Loucy (cell line): ENCODE data around the gene CCDC134.

Source experiments
- H2AFZ ChIP-seq: fragments of 200-600 bp; sonication (generic); 2 replicates; pipeline ENCODE4 v1.6.0; 2016; ENCODE audit warnings: antibody characterized with exemption, mild to moderate bottlenecking, low read length, moderate library complexity
- H3F3A ChIP-seq: fragments of 200-600 bp; 2 replicates; pipeline ENCODE4 v1.6.0; 2016; ENCODE audit warnings: antibody characterized with exemption, low read depth, mild to moderate bottlenecking
- H3K27me3 ChIP-seq: fragments of 200-600 bp; sonication (generic); 2 replicates; pipeline ENCODE4 v1.6.1; 2014; ENCODE audit warnings: low read length, mild to moderate bottlenecking; ENCODE audit not compliant: insufficient read depth, poor library complexity, severe bottlenecking
- H3K36me3 ChIP-seq: fragments of 200-600 bp; sonication (generic); 2 replicates; pipeline ENCODE4 v1.6.1; 2016; ENCODE audit warnings: low read length; ENCODE audit not compliant: insufficient read depth
- H3K4me1 ChIP-seq: fragments of 200-600 bp; sonication (generic); 2 replicates; pipeline ENCODE4 v1.5.1; 2014; ENCODE audit warnings: low read length, mild to moderate bottlenecking; ENCODE audit not compliant: insufficient read depth, poor library complexity, severe bottlenecking
- H3K4me2 ChIP-seq: fragments of 200-600 bp; sonication (generic); 2 replicates; pipeline ENCODE4 v1.6.0; 2014; ENCODE audit warnings: antibody characterized with exemption, low read length, low read depth, mild to moderate bottlenecking; ENCODE audit not compliant: poor library complexity, severe bottlenecking
- H3K4me3 ChIP-seq: fragments of 200-600 bp; sonication (generic); 2 replicates; pipeline ENCODE4 v1.5.1; 2014; ENCODE audit warnings: low read length, mild to moderate bottlenecking, mixed read lengths; ENCODE audit not compliant: poor library complexity, severe bottlenecking
- H3K79me2 ChIP-seq: fragments of 200-600 bp; sonication (generic); 2 replicates; pipeline ENCODE4 v1.6.1; 2014; ENCODE audit warnings: low read length; ENCODE audit not compliant: insufficient read depth
- H3K9ac ChIP-seq: fragments of 200-600 bp; sonication (generic); 2 replicates; pipeline ENCODE4 v1.6.0; 2014; ENCODE audit warnings: mild to moderate bottlenecking, low read depth, low read length, moderate library complexity; ENCODE audit not compliant: poor library complexity, severe bottlenecking
- H3K9me2 ChIP-seq: fragments of 200-600 bp; sonication (generic); replicated peaks from 2 replicates; pipeline ENCODE4 v1.6.1; 2016; ENCODE audit warnings: low read depth, low read length, mixed read lengths
- H3K9me3 ChIP-seq: fragments of 200-600 bp; sonication (generic); 2 replicates; pipeline ENCODE4 v1.6.1; 2014; ENCODE audit warnings: mild to moderate bottlenecking, antibody characterized with exemption, low read length, low read depth; ENCODE audit not compliant: insufficient read depth
- H4K20me1 ChIP-seq: fragments of 200-600 bp; sonication (generic); 2 replicates; pipeline ENCODE4 v1.6.0; 2014; ENCODE audit warnings: antibody characterized with exemption, low read length, mild to moderate bottlenecking; ENCODE audit not compliant: insufficient read depth, poor library complexity, severe bottlenecking
- EZH2phosphoT487 ChIP-seq: fragments of 200-600 bp; IDR thresholded peaks from 2 replicates; pipeline ENCODE4 v1.6.1; 2018; ENCODE audit warnings: antibody characterized with exemption, mild to moderate bottlenecking, moderate library complexity, borderline replicate concordance
- TF ChIP-seq, protein P1 (sequence below): fragments of 200-600 bp; sonication (generic); conservative IDR thresholded peaks from 2 replicates; pipeline ENCODE4 v1.5.1; 2014; ENCODE audit warnings: mild to moderate bottlenecking, antibody characterized with exemption, low read length

CCDC134 gene

DNA sequence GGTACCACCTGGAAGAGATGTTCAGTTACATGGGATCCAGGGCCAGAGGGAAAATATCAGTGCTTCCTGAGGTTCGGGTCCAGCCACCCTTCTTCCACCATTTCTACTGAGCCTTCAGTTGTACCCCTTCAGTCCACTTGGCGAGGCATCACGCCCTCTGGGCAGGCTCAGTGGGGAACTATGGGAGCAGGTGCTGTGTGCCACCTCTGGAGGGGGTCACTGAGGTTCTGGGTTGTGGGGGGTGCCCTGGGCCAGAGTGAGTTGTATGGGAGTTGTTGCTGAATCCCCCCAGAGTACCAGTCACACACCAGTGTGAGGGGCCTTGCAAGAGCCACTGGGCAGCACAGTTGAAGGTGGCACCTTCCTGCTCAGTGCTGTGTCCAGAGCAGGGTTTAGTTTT lies 29.7 kb downstream of the CCDC134 start:
- peaks cover 11% of the 10 kb centered on the region; the same call in 1 of the 2 replicates for H3K36me3 ChIP-seq
- H3K9me3 ChIP-seq = no peaks in the 10 kb centered on the region
- no peaks in the 10 kb centered on the region for H3K27me3 ChIP-seq
- H3F3A ChIP-seq = no peaks in the 10 kb centered on the region
- no peak for TF ChIP-seq EZH2phosphoT487
- TF ChIP-seq, protein P1, sequence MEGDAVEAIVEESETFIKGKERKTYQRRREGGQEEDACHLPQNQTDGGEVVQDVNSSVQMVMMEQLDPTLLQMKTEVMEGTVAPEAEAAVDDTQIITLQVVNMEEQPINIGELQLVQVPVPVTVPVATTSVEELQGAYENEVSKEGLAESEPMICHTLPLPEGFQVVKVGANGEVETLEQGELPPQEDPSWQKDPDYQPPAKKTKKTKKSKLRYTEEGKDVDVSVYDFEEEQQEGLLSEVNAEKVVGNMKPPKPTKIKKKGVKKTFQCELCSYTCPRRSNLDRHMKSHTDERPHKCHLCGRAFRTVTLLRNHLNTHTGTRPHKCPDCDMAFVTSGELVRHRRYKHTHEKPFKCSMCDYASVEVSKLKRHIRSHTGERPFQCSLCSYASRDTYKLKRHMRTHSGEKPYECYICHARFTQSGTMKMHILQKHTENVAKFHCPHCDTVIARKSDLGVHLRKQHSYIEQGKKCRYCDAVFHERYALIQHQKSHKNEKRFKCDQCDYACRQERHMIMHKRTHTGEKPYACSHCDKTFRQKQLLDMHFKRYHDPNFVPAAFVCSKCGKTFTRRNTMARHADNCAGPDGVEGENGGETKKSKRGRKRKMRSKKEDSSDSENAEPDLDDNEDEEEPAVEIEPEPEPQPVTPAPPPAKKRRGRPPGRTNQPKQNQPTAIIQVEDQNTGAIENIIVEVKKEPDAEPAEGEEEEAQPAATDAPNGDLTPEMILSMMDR = peak; percentile 63
- peak overlapping the region; percentile 45 for H3K9ac ChIP-seq
- H3K9me2 ChIP-seq = no peaks in the 10 kb centered on the region
- H3K4me3 ChIP-seq = no peak overlapping the region
- H3K79me2 ChIP-seq = peaks cover 37% of the 10 kb centered on the region
- H2AFZ ChIP-seq = no peak overlapping the region
- H4K20me1 ChIP-seq = peaks cover 15% of the 10 kb centered on the region
- no peak overlapping the region for H3K4me2 ChIP-seq
- peaks cover 39% of the 10 kb centered on the region for H3K4me1 ChIP-seq

DNA sequence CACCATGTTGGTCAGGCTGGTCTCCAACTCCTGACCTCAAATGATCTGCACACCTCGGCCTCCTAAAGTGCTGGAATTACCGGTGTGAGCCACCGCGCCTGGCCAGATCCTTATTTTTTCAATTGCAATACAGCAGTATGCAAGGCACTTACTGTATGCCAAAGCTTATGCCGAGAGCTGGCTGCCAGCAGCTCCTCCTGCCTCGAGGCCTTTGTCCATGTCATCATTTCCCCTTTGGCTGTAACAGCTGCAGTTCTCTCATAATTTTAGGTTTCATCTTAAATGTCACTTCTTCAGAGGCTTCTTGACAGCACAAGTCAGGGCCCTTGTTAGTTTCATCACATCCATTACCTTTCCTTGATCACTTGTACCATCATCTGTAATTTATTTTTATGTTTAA lies 30.9 kb downstream of the CCDC134 start:
- Histone ChIP-seq H3K36me3 (peaks cover 7% of the 10 kb centered on the region; the same call in 1 of the 2 replicates), H3K9me2 (no peaks in the 10 kb centered on the region), H3F3A (no peaks in the 10 kb centered on the region), H4K20me1 (peaks cover 24% of the 10 kb centered on the region), H3K4me2 (peak overlapping the region; percentile 78), H2AFZ (no peak overlapping the region), H3K9ac (peak overlapping the region; percentile 93), H3K4me3 (peak overlapping the region; percentile 76), H3K27me3 (no peaks in the 10 kb centered on the region), H3K4me1 (peaks cover 49% of the 10 kb centered on the region), H3K9me3 (no peaks in the 10 kb centered on the region), H3K79me2 (peaks cover 49% of the 10 kb centered on the region)
- TF ChIP-seq EZH2phosphoT487 = no peak
- TF ChIP-seq, protein P1 = no peak

DNA sequence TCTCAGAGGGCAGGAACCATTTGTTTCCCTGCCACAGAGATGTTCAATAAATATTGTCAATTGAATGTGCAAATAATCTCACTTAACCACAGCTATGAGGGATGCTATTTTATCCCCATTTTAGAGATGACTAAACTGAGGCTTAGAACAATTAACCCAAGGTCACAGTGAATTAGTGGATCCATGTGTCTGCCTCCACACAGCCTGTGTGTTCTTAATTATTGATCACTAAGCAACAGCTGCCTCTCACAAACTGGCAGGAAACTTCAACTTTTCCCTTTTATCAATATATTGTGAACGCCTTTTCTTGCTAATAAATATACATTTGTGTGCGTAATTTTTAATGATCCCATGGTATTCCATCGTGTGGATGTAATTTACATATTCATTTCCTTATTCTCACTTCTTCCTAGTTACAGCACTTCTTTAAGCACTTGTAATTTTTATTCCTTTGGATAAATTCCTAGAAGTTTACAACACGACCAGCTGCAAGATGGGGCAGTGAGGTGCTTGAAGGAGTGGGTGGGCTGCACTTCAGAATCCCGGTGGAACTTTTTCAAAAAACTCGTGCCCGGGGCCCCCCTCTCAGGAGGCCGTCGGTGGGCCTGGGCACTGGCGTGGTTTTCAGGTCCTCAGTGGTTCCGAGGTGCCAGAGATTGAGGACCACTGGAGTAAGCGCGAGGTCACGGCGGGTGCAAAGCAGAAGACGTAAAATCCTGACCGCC lies 31.5 kb downstream of the CCDC134 start:
- no peaks in the 10 kb centered on the region for H3K27me3 ChIP-seq
- peaks cover 55% of the 10 kb centered on the region for H3K79me2 ChIP-seq
- no peaks in the 10 kb centered on the region for H3K9me2 ChIP-seq
- peaks cover 11% of the 10 kb centered on the region; the same call in 1 of the 2 replicates for H3K36me3 ChIP-seq
- H3K9ac ChIP-seq = peak overlapping the region; percentile 93
- peaks cover 55% of the 10 kb centered on the region for H3K4me1 ChIP-seq
- no peaks in the 10 kb centered on the region for H3K9me3 ChIP-seq
- peaks cover 30% of the 10 kb centered on the region for H4K20me1 ChIP-seq
- H3K4me2 ChIP-seq = peak overlapping the region; percentile 78
- H3F3A ChIP-seq = no peaks in the 10 kb centered on the region
- peak overlapping the region; percentile 76 for H3K4me3 ChIP-seq
- no peak overlapping the region for H2AFZ ChIP-seq
- TF ChIP-seq, protein P1 = no peak
- no peak for TF ChIP-seq EZH2phosphoT487
